Progenitor cell of endocrine pancreas (in vitro differentiated cells): Measurements from ENCODE around the gene ELAC1. TPM values are rescaled to one million over a fixed set of nuclear protein-coding genes. Genes with fewer than 3 reads are reported as not detected.

Experiments used
- DNase-seq: peaks from one replicate; pipeline ENCODE4 v3.0.0; 2021; ENCODE audit warnings: low spot score; ENCODE audit not compliant: unreplicated experiment
- H3K27ac Mint-ChIP-seq: 2 replicates; pipeline ENCODE4 v1.8.0; 2021; ENCODE audit warnings: mild to moderate bottlenecking, moderate library complexity, mixed read lengths
- H3K27me3 Mint-ChIP-seq: 2 replicates; pipeline ENCODE4 v1.8.0; 2021; ENCODE audit warnings: mixed read lengths
- H3K36me3 Mint-ChIP-seq: 2 replicates; pipeline ENCODE4 v1.8.0; 2022; ENCODE audit warnings: mixed read lengths; ENCODE audit not compliant: insufficient read depth
- H3K4me1 Mint-ChIP-seq: 2 replicates; pipeline ENCODE4 v1.8.0; 2021; ENCODE audit warnings: low read depth, mixed read lengths
- H3K4me3 Mint-ChIP-seq: 2 replicates; pipeline ENCODE4 v1.8.0; 2021; ENCODE audit warnings: low read depth, mild to moderate bottlenecking, moderate library complexity, mixed read lengths
- H3K9me3 Mint-ChIP-seq: 2 replicates; pipeline ENCODE4 v1.8.0; 2021; ENCODE audit warnings: low read depth, mixed read lengths
- total RNA-seq: library from RNA; stranded (reverse); gene quantifications from 2 replicates; pipeline ENCODE4 v1.2.1, GENCODE V29; 2021
- TF ChIP-seq, protein P1 (sequence below): fragments of 200-600 bp; sonication (generic); IDR thresholded peaks from one replicate; pipeline ENCODE4 v1.5.0; 2021; ENCODE audit warnings: antibody characterized with exemption, mild to moderate bottlenecking; ENCODE audit not compliant: unreplicated experiment

ELAC1 gene
- total RNA-seq, 1 donor from 2014 or later = 9.2 TPM

DNA sequence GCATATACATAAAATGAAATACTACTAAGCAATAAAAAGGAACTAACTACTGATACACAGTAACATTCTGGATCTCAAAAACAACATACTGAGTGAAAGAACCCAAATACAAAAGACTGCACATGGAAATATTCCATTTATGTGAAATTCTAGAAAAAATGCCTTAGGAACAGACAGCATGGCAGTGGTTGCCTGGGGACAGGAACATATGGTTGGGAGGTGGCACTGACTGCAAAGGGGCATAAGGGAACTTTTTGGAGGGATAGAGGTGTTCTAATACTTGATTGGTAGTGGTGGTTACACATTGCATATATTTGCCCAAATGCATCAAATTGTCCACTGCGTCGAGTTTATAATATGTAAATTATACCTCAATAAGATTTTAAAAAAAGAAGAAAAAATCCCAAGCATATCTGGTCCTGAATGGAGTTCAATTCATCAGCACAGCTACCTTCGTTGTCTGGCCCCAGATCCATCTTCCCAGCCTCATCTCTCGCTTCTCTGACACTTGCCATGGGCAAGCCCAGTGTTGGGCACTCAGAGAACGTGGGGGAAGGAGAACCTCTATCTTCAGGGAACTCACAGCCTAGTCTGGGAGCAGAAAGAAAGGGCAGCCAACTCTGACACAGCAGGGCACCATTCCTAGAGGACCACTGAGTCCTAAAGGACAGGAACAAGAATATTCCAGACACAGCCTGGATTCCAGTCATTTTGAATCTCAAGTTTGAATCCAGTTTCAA is 53.6 kb downstream of the ELAC1 start:
- H3K36me3 Mint-ChIP-seq = peaks cover 11% of the 10 kb centered on the region
- peaks cover 2% of the 10 kb centered on the region for H3K4me1 Mint-ChIP-seq
- no peak for DNase-seq
- no peak overlapping the region for H3K27ac Mint-ChIP-seq
- no peak overlapping the region for H3K4me3 Mint-ChIP-seq
- peaks cover 5% of the 10 kb centered on the region for H3K9me3 Mint-ChIP-seq
- H3K27me3 Mint-ChIP-seq = no peaks in the 10 kb centered on the region
- TF ChIP-seq, protein P1, sequence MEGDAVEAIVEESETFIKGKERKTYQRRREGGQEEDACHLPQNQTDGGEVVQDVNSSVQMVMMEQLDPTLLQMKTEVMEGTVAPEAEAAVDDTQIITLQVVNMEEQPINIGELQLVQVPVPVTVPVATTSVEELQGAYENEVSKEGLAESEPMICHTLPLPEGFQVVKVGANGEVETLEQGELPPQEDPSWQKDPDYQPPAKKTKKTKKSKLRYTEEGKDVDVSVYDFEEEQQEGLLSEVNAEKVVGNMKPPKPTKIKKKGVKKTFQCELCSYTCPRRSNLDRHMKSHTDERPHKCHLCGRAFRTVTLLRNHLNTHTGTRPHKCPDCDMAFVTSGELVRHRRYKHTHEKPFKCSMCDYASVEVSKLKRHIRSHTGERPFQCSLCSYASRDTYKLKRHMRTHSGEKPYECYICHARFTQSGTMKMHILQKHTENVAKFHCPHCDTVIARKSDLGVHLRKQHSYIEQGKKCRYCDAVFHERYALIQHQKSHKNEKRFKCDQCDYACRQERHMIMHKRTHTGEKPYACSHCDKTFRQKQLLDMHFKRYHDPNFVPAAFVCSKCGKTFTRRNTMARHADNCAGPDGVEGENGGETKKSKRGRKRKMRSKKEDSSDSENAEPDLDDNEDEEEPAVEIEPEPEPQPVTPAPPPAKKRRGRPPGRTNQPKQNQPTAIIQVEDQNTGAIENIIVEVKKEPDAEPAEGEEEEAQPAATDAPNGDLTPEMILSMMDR = no peak

DNA sequence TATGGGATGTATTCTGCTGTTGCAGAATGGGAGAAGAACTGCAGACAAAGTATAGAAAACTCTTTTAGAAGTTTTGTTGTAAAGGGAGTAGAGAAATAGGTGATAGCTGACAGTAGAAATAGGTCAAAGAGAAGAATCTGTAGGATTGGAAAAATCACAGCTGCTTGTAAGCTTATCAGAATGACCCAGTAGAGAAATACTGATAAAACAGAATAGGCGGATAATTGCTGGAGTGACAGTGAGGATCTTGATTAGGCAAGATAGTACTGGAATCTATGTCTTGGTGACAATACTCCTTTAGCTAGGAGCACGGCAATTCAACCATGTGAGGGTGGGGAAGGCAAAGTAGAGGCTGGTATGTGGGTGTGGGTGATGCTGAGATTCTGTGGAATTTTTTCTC is 57.7 kb downstream of the ELAC1 start:
- Mint-ChIP-seq H3K27me3 (no peaks in the 10 kb centered on the region), H3K27ac (no peak overlapping the region), H3K4me1 (peaks cover 15% of the 10 kb centered on the region), H3K36me3 (peaks cover 10% of the 10 kb centered on the region), H3K4me3 (no peak overlapping the region), H3K9me3 (peaks cover 5% of the 10 kb centered on the region)
- TF ChIP-seq, protein P1 = no peak
- no peak for DNase-seq

DNA sequence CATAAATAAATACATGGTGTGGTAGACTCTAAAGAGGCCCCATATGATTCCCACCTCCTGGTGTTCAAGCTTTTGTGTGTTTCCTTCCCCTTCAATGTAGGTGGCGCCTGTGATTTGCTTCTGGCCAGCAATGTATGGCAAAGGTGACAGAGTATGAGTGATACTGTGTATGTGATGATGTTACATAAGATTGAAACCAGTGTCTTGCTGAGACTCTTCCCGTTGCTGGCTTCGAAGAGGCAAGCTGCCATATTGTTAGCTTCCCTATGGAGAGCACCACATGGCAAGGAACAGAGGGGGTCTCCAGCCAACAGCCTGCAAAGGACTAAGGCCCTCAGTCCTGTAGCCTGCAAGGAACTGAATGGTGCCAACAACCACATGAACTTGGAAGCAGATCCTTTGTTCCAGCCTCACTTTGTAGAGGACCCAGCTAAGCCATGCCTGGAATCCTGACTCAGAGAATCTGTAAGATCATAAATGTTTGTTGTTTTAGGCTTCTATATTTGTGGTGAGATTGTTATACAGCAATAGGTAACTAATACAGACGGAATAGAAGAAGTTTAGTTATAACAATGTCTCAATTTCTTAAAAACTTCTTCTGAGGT is 60.5 kb downstream of the ELAC1 start:
- TF ChIP-seq, protein P1 = no peak
- Mint-ChIP-seq H3K27ac (peak overlapping the region; percentile 100), H3K4me1 (peaks cover 32% of the 10 kb centered on the region), H3K9me3 (peaks cover 4% of the 10 kb centered on the region), H3K27me3 (no peaks in the 10 kb centered on the region), H3K36me3 (peaks cover 7% of the 10 kb centered on the region), H3K4me3 (peak overlapping the region; percentile 90)
- no peak for DNase-seq

DNA sequence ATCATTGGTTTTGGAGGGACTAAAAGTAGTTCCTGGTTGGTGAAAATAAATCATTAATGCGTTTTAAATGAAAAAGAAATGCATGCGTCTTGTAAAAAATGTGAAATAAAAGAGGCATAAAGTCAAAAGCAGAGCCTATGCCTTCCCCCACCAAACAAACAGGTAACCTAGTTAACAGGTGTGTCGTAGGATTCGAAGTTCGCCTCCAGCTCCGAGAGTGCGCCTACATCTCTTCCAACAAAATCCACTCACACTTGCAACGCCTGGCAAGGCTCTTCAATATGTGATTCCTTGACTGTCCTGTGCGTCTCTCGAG is 61.5 kb downstream of the ELAC1 start:
- H3K4me3 Mint-ChIP-seq = peak overlapping the region; percentile 90
- peaks cover 32% of the 10 kb centered on the region for H3K4me1 Mint-ChIP-seq
- no peaks in the 10 kb centered on the region for H3K27me3 Mint-ChIP-seq
- no peaks in the 10 kb centered on the region for H3K9me3 Mint-ChIP-seq
- DNase-seq = no peak
- TF ChIP-seq, protein P1 = no peak
- peak overlapping the region; percentile 100 for H3K27ac Mint-ChIP-seq
- peaks cover 3% of the 10 kb centered on the region for H3K36me3 Mint-ChIP-seq

DNA sequence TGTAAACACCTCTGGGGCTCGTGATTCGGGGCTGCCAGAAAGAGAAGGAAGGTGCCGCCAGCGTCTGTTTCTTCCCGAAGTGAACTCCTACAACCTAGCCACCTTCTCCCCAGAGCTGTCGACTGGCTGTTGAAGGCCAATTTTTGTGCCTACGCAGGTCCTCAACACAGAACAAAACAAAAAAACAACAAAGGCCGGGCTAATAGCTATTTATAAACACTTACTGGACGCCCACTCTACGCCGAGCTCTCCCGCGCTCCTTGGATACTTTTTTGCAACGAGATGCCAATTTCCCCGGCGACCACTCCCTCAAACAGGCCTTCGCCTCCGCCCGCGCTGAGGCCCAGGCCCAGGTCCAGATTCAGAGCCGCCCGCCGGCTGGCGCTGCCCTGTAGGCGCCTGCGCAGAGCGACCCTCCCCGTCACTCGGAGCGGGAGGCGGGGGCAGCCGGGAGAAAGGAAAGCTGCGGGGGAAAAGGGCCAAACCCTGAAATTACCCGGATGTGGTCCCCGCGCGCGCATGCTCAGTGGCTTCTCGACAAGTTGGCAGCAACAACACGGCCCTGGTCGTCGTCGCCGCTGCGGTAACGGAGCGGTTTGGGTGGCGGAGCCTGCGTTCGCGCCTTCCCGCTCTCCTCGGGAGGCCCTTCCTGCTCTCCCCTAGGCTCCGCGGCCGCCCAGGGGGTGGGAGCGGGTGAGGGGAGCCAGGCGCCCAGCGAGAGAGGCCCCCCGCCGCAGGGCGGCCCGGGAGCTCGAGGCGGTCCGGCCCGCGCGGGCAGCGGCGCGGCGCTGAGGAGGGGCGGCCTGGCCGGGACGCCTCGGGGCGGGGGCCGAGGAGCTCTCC is 62.1 kb downstream of the ELAC1 start, which contains the start of gene SMAD4:
Gene SMAD4 (plus strand): TSS at position 520 of the 843 bp plus-strand sequence. CDS start 16,834 bp downstream, outside the sequence.
- H3K4me1 Mint-ChIP-seq = peaks cover 36% of the 10 kb centered on the region
- TF ChIP-seq, protein P1 = no peak
- peak; percentile 99 for DNase-seq
- no peaks in the 10 kb centered on the region for H3K27me3 Mint-ChIP-seq
- H3K4me3 Mint-ChIP-seq = peak within 1 kb of the TSS; percentile 90
- peaks cover 5% of the 10 kb centered on the region for H3K36me3 Mint-ChIP-seq
- no peaks in the 10 kb centered on the region for H3K9me3 Mint-ChIP-seq
- H3K27ac Mint-ChIP-seq = peak within 1 kb of the TSS; percentile 100
